Glutamatergic neuron (in vitro differentiated cells): ENCODE results near the gene SMARCB1. TPM values are rescaled to one million over a fixed set of nuclear protein-coding genes. Genes with fewer than 3 reads are reported as not detected.

Source experiments
- DNase-seq: peaks from one replicate; pipeline ENCODE4 v3.0.0; 2022
- H3K27ac Mint-ChIP-seq: one replicate; pipeline ENCODE4 v1.8.0; 2020; ENCODE audit warnings: mild to moderate bottlenecking, mixed read lengths, inconsistent platforms; ENCODE audit not compliant: unreplicated experiment
- H3K27me3 Mint-ChIP-seq: one replicate; pipeline ENCODE4 v1.8.0; 2020; ENCODE audit warnings: mild to moderate bottlenecking, moderate library complexity, mixed read lengths, inconsistent platforms; ENCODE audit not compliant: unreplicated experiment
- H3K36me3 Mint-ChIP-seq: one replicate; pipeline ENCODE4 v1.8.0; 2020; ENCODE audit warnings: mild to moderate bottlenecking, mixed read lengths, inconsistent platforms; ENCODE audit not compliant: unreplicated experiment
- H3K4me1 Mint-ChIP-seq: one replicate; pipeline ENCODE4 v1.8.0; 2020; ENCODE audit warnings: mild to moderate bottlenecking, low read depth, mixed read lengths, inconsistent platforms; ENCODE audit not compliant: unreplicated experiment
- H3K4me3 Mint-ChIP-seq: one replicate; pipeline ENCODE4 v1.8.0; 2020; ENCODE audit warnings: mild to moderate bottlenecking, mixed read lengths, inconsistent platforms; ENCODE audit not compliant: unreplicated experiment
- H3K9me3 Mint-ChIP-seq: one replicate; pipeline ENCODE4 v1.8.0; 2020; ENCODE audit warnings: mild to moderate bottlenecking, moderate library complexity, mixed read lengths, inconsistent platforms; ENCODE audit not compliant: unreplicated experiment
- total RNA-seq: library from RNA; stranded (reverse); fragmentation: NEBNext Ultra II Directional; extraction: Animal tissue kit (Norgen Biotek cat#: 25700); gene quantifications from one replicate; pipeline ENCODE4 v1.2.1, GENCODE V29; 2021; ENCODE audit not compliant: unreplicated experiment
- TF ChIP-seq, protein P1 (sequence below): fragments of 200-600 bp; sonication (generic); IDR thresholded peaks from one replicate; pipeline ENCODE4 v1.5.0; 2021; ENCODE audit not compliant: partially characterized antibody, unreplicated experiment

The SMARCB1 gene
- total RNA-seq, 1 donor from 2014 or later, result 227 TPM

DNA sequence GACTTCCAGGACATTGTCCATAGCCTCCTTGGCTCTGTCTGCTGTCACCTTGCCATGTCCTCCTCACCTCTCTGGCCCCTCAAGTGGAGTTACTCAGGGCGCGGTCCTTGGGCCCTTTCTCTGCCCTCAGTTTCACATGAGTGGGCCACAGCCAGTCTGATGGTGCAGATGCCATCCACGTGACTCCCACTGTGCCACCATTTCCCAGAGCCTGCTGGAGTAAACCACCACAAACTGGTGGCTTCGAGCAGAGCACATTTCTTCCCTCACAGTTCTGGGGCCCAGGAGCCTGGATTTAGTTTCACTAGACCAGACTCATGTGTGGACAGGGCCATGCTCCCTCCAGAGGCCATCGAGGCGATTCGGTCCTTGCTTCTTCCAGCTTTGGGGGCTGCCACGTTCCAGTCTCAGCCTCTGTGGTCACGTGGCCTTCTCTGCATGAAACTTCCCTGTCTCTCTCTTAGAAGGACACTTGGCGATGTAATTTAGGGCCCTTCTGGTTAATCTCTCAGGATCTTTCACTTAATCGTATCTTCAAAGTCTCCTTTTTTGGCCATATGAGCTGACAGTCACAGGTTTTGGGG is 14.6 kb downstream of the SMARCB1 start:
- H3K27me3 Mint-ChIP-seq, result peaks cover 5% of the 10 kb centered on the region
- peaks cover 1% of the 10 kb centered on the region for H3K9me3 Mint-ChIP-seq
- no peak overlapping the region for H3K27ac Mint-ChIP-seq
- H3K36me3 Mint-ChIP-seq, result peaks cover 7% of the 10 kb centered on the region
- TF ChIP-seq, protein P1, sequence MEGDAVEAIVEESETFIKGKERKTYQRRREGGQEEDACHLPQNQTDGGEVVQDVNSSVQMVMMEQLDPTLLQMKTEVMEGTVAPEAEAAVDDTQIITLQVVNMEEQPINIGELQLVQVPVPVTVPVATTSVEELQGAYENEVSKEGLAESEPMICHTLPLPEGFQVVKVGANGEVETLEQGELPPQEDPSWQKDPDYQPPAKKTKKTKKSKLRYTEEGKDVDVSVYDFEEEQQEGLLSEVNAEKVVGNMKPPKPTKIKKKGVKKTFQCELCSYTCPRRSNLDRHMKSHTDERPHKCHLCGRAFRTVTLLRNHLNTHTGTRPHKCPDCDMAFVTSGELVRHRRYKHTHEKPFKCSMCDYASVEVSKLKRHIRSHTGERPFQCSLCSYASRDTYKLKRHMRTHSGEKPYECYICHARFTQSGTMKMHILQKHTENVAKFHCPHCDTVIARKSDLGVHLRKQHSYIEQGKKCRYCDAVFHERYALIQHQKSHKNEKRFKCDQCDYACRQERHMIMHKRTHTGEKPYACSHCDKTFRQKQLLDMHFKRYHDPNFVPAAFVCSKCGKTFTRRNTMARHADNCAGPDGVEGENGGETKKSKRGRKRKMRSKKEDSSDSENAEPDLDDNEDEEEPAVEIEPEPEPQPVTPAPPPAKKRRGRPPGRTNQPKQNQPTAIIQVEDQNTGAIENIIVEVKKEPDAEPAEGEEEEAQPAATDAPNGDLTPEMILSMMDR, result no peak
- no peak overlapping the region for H3K4me3 Mint-ChIP-seq
- DNase-seq, result no peak
- H3K4me1 Mint-ChIP-seq, result peaks cover 21% of the 10 kb centered on the region

DNA sequence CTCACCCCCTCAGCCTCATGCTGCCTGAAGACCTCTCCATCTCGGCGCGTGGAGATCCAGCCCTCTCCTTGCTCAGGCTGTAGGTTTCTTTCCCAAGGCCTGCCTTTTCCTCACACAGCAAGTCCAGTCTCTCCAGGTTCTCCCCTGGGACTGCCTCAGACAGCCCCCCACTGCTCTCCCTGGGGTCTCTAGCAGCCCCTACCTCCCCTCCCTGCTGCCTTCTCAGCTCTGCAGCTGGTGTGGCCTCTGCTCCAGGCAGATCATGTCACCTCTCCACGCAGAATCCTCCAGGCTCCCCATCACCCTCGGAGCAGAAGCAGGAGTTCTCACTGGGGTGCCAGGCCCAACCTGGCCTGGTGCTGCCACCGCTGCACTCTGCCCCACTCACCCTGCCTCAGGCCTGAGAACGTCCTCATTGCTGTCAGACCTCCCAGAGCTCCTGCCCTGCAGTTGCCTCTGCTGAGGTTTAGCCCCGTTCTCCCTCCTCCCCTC is 15.2 kb downstream of the SMARCB1 start:
- TF ChIP-seq, protein P1, result no peak
- DNase-seq, result no peak
- H3K9me3 Mint-ChIP-seq, result peaks cover 1% of the 10 kb centered on the region
- no peak overlapping the region for H3K4me3 Mint-ChIP-seq
- H3K27me3 Mint-ChIP-seq, result peaks cover 5% of the 10 kb centered on the region
- H3K4me1 Mint-ChIP-seq, result peaks cover 17% of the 10 kb centered on the region
- H3K27ac Mint-ChIP-seq, result peak overlapping the region; percentile 48
- H3K36me3 Mint-ChIP-seq, result peaks cover 7% of the 10 kb centered on the region

DNA sequence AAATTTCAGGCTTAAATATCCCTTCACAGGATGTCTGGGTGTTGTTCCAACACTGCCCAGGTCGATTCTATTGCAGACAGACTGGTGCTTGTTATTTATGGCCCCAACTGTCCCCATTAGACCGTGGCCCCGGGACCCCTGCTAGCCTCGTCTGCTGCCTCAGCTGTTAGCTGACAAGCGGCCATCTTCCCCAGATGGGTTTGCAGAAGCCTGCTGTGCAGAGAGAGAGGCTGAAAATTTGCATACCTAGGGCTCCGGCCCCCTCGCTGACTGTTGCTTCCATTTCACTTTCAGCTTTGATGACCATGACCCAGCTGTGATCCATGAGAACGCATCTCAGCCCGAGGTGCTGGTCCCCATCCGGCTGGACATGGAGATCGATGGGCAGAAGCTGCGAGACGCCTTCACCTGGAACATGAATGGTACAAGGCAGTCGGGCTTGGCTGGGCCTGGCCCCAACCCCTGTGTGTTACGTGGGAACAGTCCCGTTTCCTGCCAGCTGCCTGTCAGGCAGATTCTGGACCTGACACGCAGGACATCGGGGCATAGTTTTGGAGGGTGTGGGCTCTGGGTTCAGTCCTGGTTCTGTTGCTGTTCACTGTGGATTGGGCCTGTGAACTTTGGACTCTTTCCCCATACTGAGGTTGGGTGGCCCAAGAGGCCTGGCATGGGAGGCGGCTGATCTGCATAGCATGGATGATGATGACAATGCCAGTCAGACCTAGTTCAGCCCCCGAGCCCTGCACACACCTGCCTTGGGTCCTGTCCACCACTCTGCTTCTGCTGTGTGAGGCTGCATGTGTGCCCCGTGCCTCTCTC is 16.4 kb downstream of the SMARCB1 start:
- Mint-ChIP-seq H3K27ac (no peak overlapping the region), H3K27me3 (peaks cover 2% of the 10 kb centered on the region), H3K4me3 (no peak overlapping the region), H3K4me1 (peaks cover 17% of the 10 kb centered on the region), H3K9me3 (peaks cover 1% of the 10 kb centered on the region), H3K36me3 (peaks cover 11% of the 10 kb centered on the region)
- DNase-seq, result no peak
- TF ChIP-seq, protein P1, result no peak

DNA sequence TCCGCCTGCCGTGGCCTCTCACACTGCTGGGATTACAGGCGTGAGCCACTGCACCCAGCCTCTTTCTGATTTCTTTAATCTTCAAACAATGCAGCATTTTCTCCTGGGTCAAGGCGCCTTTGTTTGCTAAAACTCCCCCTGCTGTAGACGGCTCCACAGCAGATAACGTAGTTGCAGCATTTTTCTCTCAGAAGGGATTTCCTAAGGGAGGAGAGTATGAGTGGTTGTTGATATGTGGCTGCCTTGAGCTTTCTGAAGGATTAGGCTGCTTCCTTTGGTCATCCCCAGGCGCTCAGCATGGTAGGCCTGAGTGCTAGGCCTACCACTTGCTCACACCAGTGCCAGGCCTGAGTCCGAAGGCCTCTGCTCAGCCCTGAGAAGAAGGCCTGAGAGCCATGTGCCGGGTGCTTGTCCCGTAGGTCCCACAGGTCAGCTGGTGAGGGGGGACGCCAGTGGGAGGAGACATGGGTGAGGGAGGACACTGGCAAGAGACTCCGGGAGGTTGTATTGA is 18.1 kb downstream of the SMARCB1 start:
- peaks cover 1% of the 10 kb centered on the region for H3K9me3 Mint-ChIP-seq
- no peak overlapping the region for H3K4me3 Mint-ChIP-seq
- H3K4me1 Mint-ChIP-seq, result peaks cover 17% of the 10 kb centered on the region
- TF ChIP-seq, protein P1, result no peak
- no peak for DNase-seq
- no peak overlapping the region for H3K27ac Mint-ChIP-seq
- H3K36me3 Mint-ChIP-seq, result peaks cover 11% of the 10 kb centered on the region
- peaks cover 2% of the 10 kb centered on the region for H3K27me3 Mint-ChIP-seq

DNA sequence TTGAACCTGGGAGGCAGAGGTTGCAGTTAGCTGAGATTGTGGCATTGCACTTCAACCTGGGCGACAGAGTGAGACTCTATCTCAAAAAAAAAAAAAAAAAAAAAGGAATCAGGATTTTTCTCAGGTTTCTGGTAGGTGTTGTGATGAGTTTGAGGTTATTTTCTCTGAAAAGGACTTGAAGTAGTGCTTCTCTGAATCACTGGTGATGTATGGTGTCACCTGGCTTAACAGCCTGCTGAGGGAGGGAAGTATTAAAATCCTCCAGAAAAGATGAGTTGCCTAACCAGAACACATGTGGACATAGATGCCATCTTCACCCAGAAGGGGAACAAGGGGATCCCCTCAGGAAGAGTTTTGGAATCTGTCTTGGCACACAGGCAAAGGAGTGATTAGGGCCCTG is 20.1 kb downstream of the SMARCB1 start:
- TF ChIP-seq, protein P1, result no peak
- Mint-ChIP-seq H3K4me1 (peaks cover 8% of the 10 kb centered on the region), H3K36me3 (peaks cover 12% of the 10 kb centered on the region), H3K27ac (no peak overlapping the region), H3K9me3 (peaks cover 1% of the 10 kb centered on the region), H3K27me3 (no peaks in the 10 kb centered on the region), H3K4me3 (no peak overlapping the region)
- DNase-seq, result no peak
